Lung (tissue), 16 donors: ENCODE data around the gene SAV1. TPM values are rescaled to one million over a fixed set of nuclear protein-coding genes. Genes with fewer than 3 reads are reported as not detected.

Experiments used
- ATAC-seq: fragments of 200-7000 bp; cut with Tn5 transposase; one replicate; pipeline ENCODE4 v1.9.1; 2020; ENCODE audit warnings: moderate number of reproducible peaks; ENCODE audit not compliant: insufficient read depth, low FRiP score
- DNase-seq, 3 donors: peaks; one replicate each; pipeline ENCODE4 v3.0.0-alpha.2; 2013 to 2017
- H3K27ac ChIP-seq, 2 donors: one replicate each; pipeline ENCODE4 v1.5.1; 2013; ENCODE audit warnings: mild to moderate bottlenecking in 2 of 2, moderate library complexity in 2 of 2, control low read depth in 1 of 2, inconsistent platforms in 1 of 2, low read depth in 1 of 2, low read length in 1 of 2
- H3K27me3 ChIP-seq, 3 donors: one replicate each; pipeline ENCODE4 v1.5.1; 2013; ENCODE audit warnings: low read length in 2 of 3; ENCODE audit not compliant: control insufficient read depth in 3 of 3, insufficient read depth in 3 of 3
- H3K36me3 ChIP-seq, 4 donors: one replicate each; pipeline ENCODE4 v1.5.1; 2013; ENCODE audit warnings: low read length in 4 of 4, mild to moderate bottlenecking in 1 of 4, moderate library complexity in 1 of 4; ENCODE audit not compliant: control insufficient read depth in 4 of 4, insufficient read depth in 4 of 4
- H3K4me1 ChIP-seq, 5 donors: one replicate each; pipeline ENCODE4 v1.5.1; 2013; ENCODE audit warnings: low read length in 5 of 5, mild to moderate bottlenecking in 2 of 5, moderate library complexity in 1 of 5; ENCODE audit not compliant: control insufficient read depth in 5 of 5, insufficient read depth in 5 of 5
- H3K4me3 ChIP-seq: one replicate; pipeline ENCODE4 v1.5.1; 2013; ENCODE audit warnings: mild to moderate bottlenecking, control low read depth, moderate library complexity
- H3K9ac ChIP-seq, 2 donors: one replicate each; pipeline ENCODE4 v1.5.1; 2013; ENCODE audit warnings: low read length in 2 of 2, control low read depth in 1 of 2; ENCODE audit not compliant: insufficient read depth in 1 of 2
- H3K9me3 ChIP-seq, 4 donors: one replicate each; pipeline ENCODE4 v1.5.1; 2013; ENCODE audit warnings: low read length in 3 of 4, mild to moderate bottlenecking in 1 of 4, moderate library complexity in 1 of 4; ENCODE audit not compliant: control insufficient read depth in 4 of 4, insufficient read depth in 3 of 4
- WGBS, 2 donors: extraction: QIAGEN DNeasy Blood & Tissue Kit; methylation state at CpG; one replicate each; pipeline ENCODE4 v1.1.7; 2013; 5-methylcytosine and 5-hydroxymethylcytosine counted together
- long read RNA-seq, 5 donors: transcript quantifications; one replicate each; lab custom pipeline, GENCODE V29; 2026
- polyA plus RNA-seq, 2 donors: library from polyadenylated mRNA; stranded (reverse); fragments of 200-250 nt; gene quantifications; one replicate each; pipeline ENCODE4 v1.2.1, GENCODE V29; 2013
- total RNA-seq, 2 donors: library from RNA; depleted of rRNA in 1 of 2; stranded (reverse); fragments of >200 nt in 1 of 2; gene quantifications; one replicate each; pipeline ENCODE4 v1.2.1, GENCODE V29; 2014 to 2021
- TF ChIP-seq, protein P1 (sequence below): IDR thresholded peaks from 2 replicates; pipeline ENCODE4 v1.5.1; 2012; ENCODE audit warnings: mild to moderate bottlenecking; ENCODE audit errors: control extremely low read depth, extremely low read depth
- donor health status: control.
- donor health status: control.
- donor health status: Bipolar disorder and iron deficiency.
- donor health status: healthy.
- donor health status: DM: yes; HTN: yes; CAD: no.

Gene SAV1
- total RNA-seq (10 to 100 TPM; 31.1 to 76.1 TPM), polyA plus RNA-seq (10 to 100 TPM; 17.9 to 27.5 TPM)
- long read RNA-seq, donor 1, transcript SAV1-201 (5 exons, 3,063 nt) = major isoform, 12 of 12 reads
- long read RNA-seq, donor 1, partial matches to known transcripts = 0 of 12 reads
- long read RNA-seq, donor 1, other reads (novel, unspliced or antisense) = 0 of 12 reads
- long read RNA-seq, donor 2, transcript SAV1-201 (5 exons, 3,063 nt) = major isoform, 6 of 6 reads
- long read RNA-seq, donor 2, partial matches to known transcripts = 0 of 6 reads
- long read RNA-seq, donor 2, other reads (novel, unspliced or antisense) = 0 of 6 reads
- long read RNA-seq, donor 3, transcript SAV1-201 (5 exons, 3,063 nt) = major isoform, 8 of 8 reads
- long read RNA-seq, donor 3, partial matches to known transcripts = 0 of 8 reads
- long read RNA-seq, donor 3, other reads (novel, unspliced or antisense) = 0 of 8 reads
- long read RNA-seq, donor 4, partial matches to known transcripts = 0 of 1 reads
- long read RNA-seq, donor 4, other reads (novel, unspliced or antisense) = 0 of 1 reads
- long read RNA-seq, donor 5, transcript SAV1-201 (5 exons, 3,063 nt) = major isoform, 9 of 9 reads
- long read RNA-seq, donor 5, partial matches to known transcripts = 0 of 9 reads
- long read RNA-seq, donor 5, other reads (novel, unspliced or antisense) = 0 of 9 reads

DNA sequence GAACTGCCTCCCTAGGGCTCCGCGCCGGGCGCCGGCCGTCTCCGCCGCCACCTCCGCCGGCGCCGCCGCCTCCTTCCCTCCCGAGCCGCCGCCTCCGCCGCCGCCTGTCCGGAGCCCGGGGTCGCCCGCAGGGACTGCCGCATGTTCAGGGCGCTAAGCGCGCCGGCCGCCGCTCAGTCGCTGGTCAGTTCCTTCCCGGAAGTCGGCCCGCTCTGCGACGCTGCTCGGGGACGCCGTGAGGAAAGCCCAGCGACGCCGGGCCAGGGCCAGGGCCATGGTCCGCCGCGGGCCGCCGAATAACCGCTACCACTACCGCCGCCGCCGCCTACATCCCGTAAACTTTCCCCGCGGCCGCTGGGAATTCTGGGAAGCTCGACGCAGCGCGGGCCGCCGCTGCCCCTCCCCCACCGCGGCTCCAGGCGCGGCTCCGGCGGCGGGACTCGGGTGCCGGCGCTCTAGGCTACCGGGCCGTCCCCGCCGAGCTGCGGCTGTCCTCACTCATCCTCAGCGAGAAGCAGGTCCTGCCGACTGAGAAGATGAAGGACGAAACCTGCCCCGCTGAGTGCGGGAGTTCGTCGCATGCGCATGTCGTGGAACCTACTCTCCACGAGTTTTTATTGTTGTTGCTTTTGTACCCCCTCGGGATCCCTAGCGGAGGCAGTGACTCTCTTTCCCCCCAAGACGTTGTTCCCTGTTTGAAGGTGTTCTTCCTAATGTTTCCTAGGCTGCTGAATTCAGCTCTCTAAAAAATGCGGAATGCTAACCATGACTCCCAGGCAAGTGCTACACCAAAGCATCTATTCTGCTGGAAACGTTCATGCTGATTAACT, at the start of gene SAV1:
Gene SAV1 (minus strand): TSS at position 311 of the 830 bp plus-strand sequence. CDS start 339 bp downstream, outside the sequence.
- H3K27ac ChIP-seq = peak within 1 kb of the TSS; percentile 97 to 99
- TF ChIP-seq, protein P1, sequence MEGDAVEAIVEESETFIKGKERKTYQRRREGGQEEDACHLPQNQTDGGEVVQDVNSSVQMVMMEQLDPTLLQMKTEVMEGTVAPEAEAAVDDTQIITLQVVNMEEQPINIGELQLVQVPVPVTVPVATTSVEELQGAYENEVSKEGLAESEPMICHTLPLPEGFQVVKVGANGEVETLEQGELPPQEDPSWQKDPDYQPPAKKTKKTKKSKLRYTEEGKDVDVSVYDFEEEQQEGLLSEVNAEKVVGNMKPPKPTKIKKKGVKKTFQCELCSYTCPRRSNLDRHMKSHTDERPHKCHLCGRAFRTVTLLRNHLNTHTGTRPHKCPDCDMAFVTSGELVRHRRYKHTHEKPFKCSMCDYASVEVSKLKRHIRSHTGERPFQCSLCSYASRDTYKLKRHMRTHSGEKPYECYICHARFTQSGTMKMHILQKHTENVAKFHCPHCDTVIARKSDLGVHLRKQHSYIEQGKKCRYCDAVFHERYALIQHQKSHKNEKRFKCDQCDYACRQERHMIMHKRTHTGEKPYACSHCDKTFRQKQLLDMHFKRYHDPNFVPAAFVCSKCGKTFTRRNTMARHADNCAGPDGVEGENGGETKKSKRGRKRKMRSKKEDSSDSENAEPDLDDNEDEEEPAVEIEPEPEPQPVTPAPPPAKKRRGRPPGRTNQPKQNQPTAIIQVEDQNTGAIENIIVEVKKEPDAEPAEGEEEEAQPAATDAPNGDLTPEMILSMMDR = no peak
- H3K27me3 ChIP-seq = no peaks in the 10 kb centered on the region
- ATAC-seq (peak; percentile 86), DNase-seq (peak; percentile 89 to 92 (median 92))
- WGBS, 2 donors = 0% methylated on average over 69 to 92 of the region's 92 CpGs
- peaks cover 0 to 8% (median 2%) of the 10 kb centered on the region in 4 donors for H3K36me3 ChIP-seq
- no peaks in the 10 kb centered on the region for H3K9me3 ChIP-seq
- H3K9ac ChIP-seq = peak within 1 kb of the TSS; percentile 75 to 87
- H3K4me3 ChIP-seq = peak within 1 kb of the TSS; percentile 72
- peaks cover 0 to 22% (median 6%) of the 10 kb centered on the region in 5 donors for H3K4me1 ChIP-seq

DNA sequence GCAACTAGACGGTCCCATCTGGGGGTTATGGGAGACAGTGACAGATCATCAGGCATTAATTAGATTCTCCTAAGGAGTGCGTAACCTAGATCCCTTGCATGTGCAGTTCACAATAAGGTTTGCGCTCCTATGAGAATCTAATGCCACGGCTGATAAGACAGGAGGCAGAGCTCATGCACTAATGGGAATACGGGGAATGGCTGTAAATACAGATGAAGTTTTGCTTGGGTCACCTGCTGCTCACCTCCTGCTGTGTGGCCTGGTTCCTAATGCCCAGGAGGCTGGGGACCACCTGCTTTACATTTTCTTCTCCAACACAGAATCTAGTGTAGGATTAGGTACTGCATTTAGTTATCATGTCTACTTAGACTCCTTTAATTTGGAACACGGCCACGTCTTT, 49.7 kb upstream of the SAV1 start:
- no peaks in the 10 kb centered on the region for H3K9me3 ChIP-seq
- H3K4me1 ChIP-seq = no peaks in the 10 kb centered on the region
- no peak overlapping the region for H3K9ac ChIP-seq
- H3K27ac ChIP-seq = no peak overlapping the region
- no peak for DNase-seq
- no peak overlapping the region for H3K4me3 ChIP-seq
- TF ChIP-seq, protein P1 = no peak
- no peak for ATAC-seq
- no peaks in the 10 kb centered on the region for H3K27me3 ChIP-seq
- H3K36me3 ChIP-seq = peaks cover 0 to 8% (median 3%) of the 10 kb centered on the region in 4 donors
- WGBS, 2 donors = 77 to 82% methylated on average over 7 of the region's 7 CpGs

DNA sequence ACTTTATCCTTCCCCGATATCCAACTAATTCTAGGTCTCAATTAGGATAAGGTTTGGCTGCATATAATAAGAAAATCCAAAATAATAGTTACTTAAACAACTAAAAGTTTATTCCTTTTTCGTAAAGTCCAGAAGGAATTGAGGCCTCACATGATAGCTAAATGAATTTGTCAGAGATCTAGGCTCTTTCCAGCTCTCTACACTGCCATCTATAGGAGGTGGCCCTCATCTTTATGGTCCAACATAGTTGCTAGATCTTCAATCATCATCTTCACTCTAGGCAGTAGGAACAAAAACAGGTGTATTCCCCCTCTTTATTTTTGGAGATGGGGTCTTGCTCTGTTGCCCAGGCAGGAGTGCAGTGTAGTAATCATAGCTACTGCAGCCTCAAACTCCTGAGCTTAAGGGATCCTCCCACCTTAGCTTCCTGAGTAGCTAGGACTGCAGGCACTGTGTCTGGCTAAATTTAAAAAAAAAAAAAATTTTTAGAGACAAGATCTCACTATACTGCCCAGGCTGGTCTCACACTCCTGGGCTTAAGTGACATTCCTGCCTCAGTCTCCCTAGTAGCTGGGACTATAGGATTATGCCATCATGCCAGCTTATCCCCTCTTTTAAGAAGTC, 46.5 kb upstream of the SAV1 start:
- TF ChIP-seq, protein P1 = peak; percentile 27
- H3K27ac ChIP-seq = no peak overlapping the region
- no peak overlapping the region for H3K4me3 ChIP-seq
- no peaks in the 10 kb centered on the region for H3K27me3 ChIP-seq
- H3K4me1 ChIP-seq = no peaks in the 10 kb centered on the region
- 69 to 71% methylated on average over 2 of the region's 2 CpGs for WGBS, 2 donors
- ATAC-seq (no peak), DNase-seq (peak in 2 of 3 donors; percentile 10 to 47)
- no peaks in the 10 kb centered on the region for H3K9me3 ChIP-seq
- no peak overlapping the region for H3K9ac ChIP-seq
- H3K36me3 ChIP-seq = no peaks in the 10 kb centered on the region
